GM12878 (cell line): ENCODE data around the gene EVI5L. TPM values are rescaled to one million over a fixed set of nuclear protein-coding genes. Genes with fewer than 3 reads are reported as not detected.

Source experiments
- ATAC-seq: fragments of 200-7000 bp; cut with Tn5 transposase; 3 replicates; pipeline ENCODE4 v1.9.1; 2020; ENCODE audit warnings: mild to moderate bottlenecking, moderate library complexity
- BruUV-seq: library from RNA; stranded (reverse); fragments of 400-500 nt; replicated peaks from 2 replicates; lab custom pipeline; 2021; lab: Mats Ljungman, UMichigan
- CTCF ChIA-PET: fragments of 300-600 bp; sonication (Branson Sonifier 250); formaldehyde crosslinking; extraction: SDS; loops from one replicate; lab custom pipeline; 2021; ENCODE audit warnings: inconsistent platforms; lab: Yijun Ruan, JAX
- POLR2A ChIA-PET: fragments of 350-600 bp; formaldehyde crosslinking; extraction: SDS; loops from one replicate; lab custom pipeline; 2021; ENCODE audit warnings: inconsistent platforms; lab: Charles Lee
- RAD21 ChIA-PET: fragments of 300-600 bp; sonication (Branson Sonifier 250); formaldehyde crosslinking; loops from one replicate; lab custom pipeline; 2023; ENCODE audit warnings: antibody characterized with exemption; ENCODE audit not compliant: unreplicated experiment; lab: Charles Lee
- SMC1A ChIA-PET: fragments of 300-600 bp; sonication (Branson Sonifier 250); formaldehyde crosslinking; loops from one replicate; lab custom pipeline; 2023; ENCODE audit not compliant: unreplicated experiment, uncharacterized antibody; lab: Charles Lee
- DNase-seq: peaks from one replicate; pipeline ENCODE4 v3.0.0-alpha.2; 2011; ENCODE audit warnings: low read depth, low spot score
- FAIRE-seq: peaks from 3 replicates; lab custom pipeline; 2011; peaks lifted over from hg19 to GRCh38; lab: Jason Lieb, UNC
- H2AFZ ChIP-seq: 2 replicates; pipeline ENCODE4 v1.6.0; 2011; ENCODE audit warnings: low read depth, low read length, control low read depth; ENCODE audit not compliant: control insufficient read depth
- H3K27ac ChIP-seq: 2 replicates; pipeline ENCODE4 v1.5.1; 2011; ENCODE audit warnings: control low read depth; ENCODE audit not compliant: control insufficient read depth, insufficient read depth
- H3K27me3 ChIP-seq, 2 experiments: replicated peaks in 1 of 2; 2 replicates each; pipeline versions ENCODE4 v1.6.0 to v1.6.1; 2011; ENCODE audit warnings: low read length in 1 of 2; ENCODE audit not compliant: control insufficient read depth in 2 of 2, insufficient read depth in 2 of 2
- H3K36me3 ChIP-seq, 2 experiments: 2 replicates each; pipeline ENCODE4 v1.5.1; 2011; ENCODE audit warnings: low read length in 1 of 2; ENCODE audit not compliant: control insufficient read depth in 2 of 2, insufficient read depth in 2 of 2
- H3K4me1 ChIP-seq: 2 replicates; pipeline ENCODE4 v1.6.1; 2011; ENCODE audit warnings: mild to moderate bottlenecking, low read length, moderate library complexity, mixed read lengths; ENCODE audit not compliant: control insufficient read depth, insufficient read depth
- H3K4me2 ChIP-seq: 2 replicates; pipeline ENCODE4 v1.6.0; 2011; ENCODE audit warnings: control low read depth; ENCODE audit not compliant: control insufficient read depth, insufficient read depth
- H3K4me3 ChIP-seq: fragments of 200-600 bp; sonication (generic); 2 replicates; pipeline ENCODE4 v1.5.1; 2016
- H3K79me2 ChIP-seq: 2 replicates; pipeline ENCODE4 v1.6.0; 2011; ENCODE audit warnings: low read length; ENCODE audit not compliant: control insufficient read depth, insufficient read depth
- H3K9ac ChIP-seq: 2 replicates; pipeline ENCODE4 v1.8.0; 2011; ENCODE audit warnings: low read length, control low read depth, mixed read lengths; ENCODE audit not compliant: control insufficient read depth, insufficient read depth
- H3K9me3 ChIP-seq: replicated peaks from 3 replicates; pipeline ENCODE4 v1.5.1; 2011; ENCODE audit warnings: mild to moderate bottlenecking, low read length; ENCODE audit not compliant: control insufficient read depth, insufficient read depth
- H4K20me1 ChIP-seq: 2 replicates; pipeline ENCODE4 v1.6.0; 2011; ENCODE audit not compliant: control insufficient read depth, insufficient read depth
- MTA2 ChIP-seq: fragments of 450-650 bp; IDR thresholded peaks from 2 replicates; pipeline ENCODE4 v1.6.1; 2016; ENCODE audit warnings: low read depth, mild to moderate bottlenecking, moderate library complexity
- RAD51 ChIP-seq: fragments of 450-650 bp; IDR thresholded peaks from 2 replicates; pipeline ENCODE4 v1.6.1; 2016; ENCODE audit warnings: moderate library complexity, mild to moderate bottlenecking, inconsistent platforms
- RFX5 ChIP-seq: IDR thresholded peaks from 2 replicates; pipeline ENCODE4 v1.6.1; 2011; ENCODE audit warnings: low read depth, low read length, improper control_type of control experiment
- SMAD5 ChIP-seq: IDR thresholded peaks from 2 replicates; pipeline ENCODE4 v1.6.1; 2016; ENCODE audit warnings: antibody characterized with exemption, low read depth
- STAT1 ChIP-seq: fragments of 450-650 bp; conservative IDR thresholded peaks from 2 replicates; pipeline ENCODE4 v1.6.1; 2014; ENCODE audit warnings: antibody characterized with exemption, mild to moderate bottlenecking
- TCF12 ChIP-seq: IDR thresholded peaks from 2 replicates; pipeline ENCODE4 v1.6.1; 2011; ENCODE audit warnings: low read depth, mild to moderate bottlenecking, low read length
- YBX1 ChIP-seq: fragments of 450-650 bp; IDR thresholded peaks from 2 replicates; pipeline ENCODE4 v1.6.1; 2016; ENCODE audit warnings: antibody characterized with exemption
- ZZZ3 ChIP-seq: IDR thresholded peaks from 2 replicates; pipeline ENCODE4 v1.6.1; 2011; ENCODE audit warnings: low read depth; ENCODE audit not compliant: control insufficient read depth, insufficient read length
- WGBS: methylation state at CpG from one replicate; pipeline ENCODE4 v1.1.6; 2016; ENCODE audit warnings: low lambda C conversion rate; ENCODE audit not compliant: insufficient replicate concordance, insufficient coverage; ENCODE audit errors: missing lambda C conversion rate; 5-methylcytosine and 5-hydroxymethylcytosine counted together
- in situ Hi-C: fragments of 300-500 bp; cut with MboI; formaldehyde crosslinking; loops from 9 replicates; pipeline ENCODE4 v1.14.3; 2018; ENCODE audit warnings: mixed read lengths
- intact Hi-C: fragments of 100-400 bp; cut with micrococcal nuclease; formaldehyde crosslinking; loops from one replicate; pipeline ENCODE4 v1.14.2; 2022; ENCODE audit not compliant: unreplicated experiment
- polyA plus RNA-seq, 11 experiments: library from polyadenylated mRNA; depleted of rRNA in 4 of 11; unstranded in 6 of 11; stranded (reverse) in 5 of 11; fragments of >200 nt; fragmentation: Nextera tagmentation in 4 of 11; fragmentation: Illumina TruSeq in 1 of 11; extraction: Ambion mirVana in 4 of 11; extraction: Trizol in 1 of 11; gene quantifications; 1 replicate in 1 of 11; 2 replicates in 10 of 11; pipeline versions ENCODE4 v1.2.1 to v1.2.3, GENCODE V29; 2011 to 2016; ENCODE audit warnings: inconsistent platforms in 2 of 11, missing spikeins in 2 of 11, low read depth in 1 of 11
- total RNA-seq, 4 experiments: library from RNA; depleted of rRNA in 3 of 4; stranded (reverse); fragments of >200 nt in 3 of 4; fragmentation: Illumina TruSeq in 1 of 4; extraction: Trizol in 1 of 4; gene quantifications; 2 replicates each; pipeline versions ENCODE4 v1.2.1 to v1.2.3, GENCODE V29; 2013 to 2021
- TF ChIP-seq, protein P1 (sequence below): fragments of 450-650 bp; IDR thresholded peaks from 2 replicates; pipeline ENCODE4 v1.6.1; 2018; ENCODE audit warnings: mild to moderate bottlenecking, low read depth, moderate library complexity; ENCODE audit not compliant: partially characterized antibody
- TF ChIP-seq, protein P2 (sequence below): IDR thresholded peaks from 2 replicates; pipeline ENCODE4 v1.6.1; 2012; ENCODE audit warnings: low read depth, low read length, improper control_type of control experiment
- TF ChIP-seq, protein P3 (sequence below): IDR thresholded peaks from 2 replicates; pipeline ENCODE4 v1.6.1; 2011; ENCODE audit warnings: borderline replicate concordance, low read depth, mild to moderate bottlenecking, moderate library complexity, low read length; ENCODE audit not compliant: insufficient read depth, poor library complexity, severe bottlenecking
- TF ChIP-seq, protein P4 (sequence below): fragments of 450-650 bp; IDR thresholded peaks from 2 replicates; pipeline ENCODE4 v1.6.1; 2017; ENCODE audit warnings: borderline replicate concordance
- TF ChIP-seq, protein P5 (sequence below): IDR thresholded peaks from 2 replicates; pipeline ENCODE4 v1.6.1; 2012; ENCODE audit warnings: improper control_type of control experiment, low read depth, low read length; ENCODE audit not compliant: insufficient replicate concordance

The EVI5L gene
- total and polyA plus RNA-seq, 10 of the 15 experiments (the other 5 are each of a cell fraction or from before 2014, with no cell fraction given) = 0.23 to 13.8 (median 5.0) TPM

DNA sequence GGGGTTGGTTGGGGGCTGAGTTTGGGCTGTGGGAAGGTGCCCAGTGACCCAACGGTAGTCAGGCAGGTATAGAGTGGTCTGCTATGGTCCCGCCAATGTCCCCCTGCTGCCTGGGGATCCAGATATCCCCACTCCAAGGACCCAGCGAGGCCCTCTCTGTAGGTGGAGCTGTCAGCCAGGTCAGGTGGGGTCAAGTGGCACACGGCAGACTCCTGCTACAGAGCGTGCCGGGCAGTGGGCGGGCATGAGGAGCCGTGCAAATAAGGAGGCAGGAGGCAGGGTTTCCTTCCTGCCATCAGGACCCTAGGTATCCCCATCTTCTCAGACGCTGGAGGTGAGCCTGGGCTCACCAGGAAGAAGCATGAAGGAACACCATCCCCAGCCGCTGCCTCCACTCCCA lies 14.9 kb downstream of the EVI5L start:
- FAIRE-seq (no peak), DNase-seq (no peak), ATAC-seq (no peak)
- intact Hi-C loops (no loop called here), in situ Hi-C loops (no loop called here)
- Histone ChIP-seq H3K9ac (no peak overlapping the region), H3K27me3 (no peaks in the 10 kb centered on the region), H2AFZ (no peak overlapping the region), H3K9me3 (no peaks in the 10 kb centered on the region; the same call in 2 of the 3 replicates), H3K4me1 (peaks cover 3% of the 10 kb centered on the region; the same call in 1 of the 2 replicates), H3K4me3 (no peak overlapping the region), H4K20me1 (no peaks in the 10 kb centered on the region), H3K27ac (no peak overlapping the region), H3K79me2 (no peaks in the 10 kb centered on the region), H3K36me3 (no peaks in the 10 kb centered on the region), H3K4me2 (no peak overlapping the region)
- BruUV-seq = no TSS peak
- ChIA-PET RAD21 (no interaction called here), POLR2A (no interaction called here), SMC1A (interaction anchor here (0.6 kb wide), 1 partner anchor 120 kb away, joined by 3 read pairs; no protein-coding TSS in a partner anchor), CTCF (no interaction called here)
- WGBS = 74% methylated on average over 10 of the region's 10 CpGs
- TF ChIP-seq YBX1 = no peak
- TF ChIP-seq, protein P1, sequence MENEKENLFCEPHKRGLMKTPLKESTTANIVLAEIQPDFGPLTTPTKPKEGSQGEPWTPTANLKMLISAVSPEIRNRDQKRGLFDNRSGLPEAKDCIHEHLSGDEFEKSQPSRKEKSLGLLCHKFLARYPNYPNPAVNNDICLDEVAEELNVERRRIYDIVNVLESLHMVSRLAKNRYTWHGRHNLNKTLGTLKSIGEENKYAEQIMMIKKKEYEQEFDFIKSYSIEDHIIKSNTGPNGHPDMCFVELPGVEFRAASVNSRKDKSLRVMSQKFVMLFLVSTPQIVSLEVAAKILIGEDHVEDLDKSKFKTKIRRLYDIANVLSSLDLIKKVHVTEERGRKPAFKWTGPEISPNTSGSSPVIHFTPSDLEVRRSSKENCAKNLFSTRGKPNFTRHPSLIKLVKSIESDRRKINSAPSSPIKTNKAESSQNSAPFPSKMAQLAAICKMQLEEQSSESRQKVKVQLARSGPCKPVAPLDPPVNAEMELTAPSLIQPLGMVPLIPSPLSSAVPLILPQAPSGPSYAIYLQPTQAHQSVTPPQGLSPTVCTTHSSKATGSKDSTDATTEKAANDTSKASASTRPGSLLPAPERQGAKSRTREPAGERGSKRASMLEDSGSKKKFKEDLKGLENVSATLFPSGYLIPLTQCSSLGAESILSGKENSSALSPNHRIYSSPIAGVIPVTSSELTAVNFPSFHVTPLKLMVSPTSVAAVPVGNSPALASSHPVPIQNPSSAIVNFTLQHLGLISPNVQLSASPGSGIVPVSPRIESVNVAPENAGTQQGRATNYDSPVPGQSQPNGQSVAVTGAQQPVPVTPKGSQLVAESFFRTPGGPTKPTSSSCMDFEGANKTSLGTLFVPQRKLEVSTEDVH = no peak
- TF ChIP-seq, protein P2, sequence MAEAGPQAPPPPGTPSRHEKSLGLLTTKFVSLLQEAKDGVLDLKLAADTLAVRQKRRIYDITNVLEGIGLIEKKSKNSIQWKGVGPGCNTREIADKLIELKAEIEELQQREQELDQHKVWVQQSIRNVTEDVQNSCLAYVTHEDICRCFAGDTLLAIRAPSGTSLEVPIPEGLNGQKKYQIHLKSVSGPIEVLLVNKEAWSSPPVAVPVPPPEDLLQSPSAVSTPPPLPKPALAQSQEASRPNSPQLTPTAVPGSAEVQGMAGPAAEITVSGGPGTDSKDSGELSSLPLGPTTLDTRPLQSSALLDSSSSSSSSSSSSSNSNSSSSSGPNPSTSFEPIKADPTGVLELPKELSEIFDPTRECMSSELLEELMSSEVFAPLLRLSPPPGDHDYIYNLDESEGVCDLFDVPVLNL = no peak
- TF ChIP-seq MTA2 = no peak
- TF ChIP-seq SMAD5 = no peak
- TF ChIP-seq, protein P3, sequence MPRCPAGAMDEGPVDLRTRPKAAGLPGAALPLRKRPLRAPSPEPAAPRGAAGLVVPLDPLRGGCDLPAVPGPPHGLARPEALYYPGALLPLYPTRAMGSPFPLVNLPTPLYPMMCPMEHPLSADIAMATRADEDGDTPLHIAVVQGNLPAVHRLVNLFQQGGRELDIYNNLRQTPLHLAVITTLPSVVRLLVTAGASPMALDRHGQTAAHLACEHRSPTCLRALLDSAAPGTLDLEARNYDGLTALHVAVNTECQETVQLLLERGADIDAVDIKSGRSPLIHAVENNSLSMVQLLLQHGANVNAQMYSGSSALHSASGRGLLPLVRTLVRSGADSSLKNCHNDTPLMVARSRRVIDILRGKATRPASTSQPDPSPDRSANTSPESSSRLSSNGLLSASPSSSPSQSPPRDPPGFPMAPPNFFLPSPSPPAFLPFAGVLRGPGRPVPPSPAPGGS = no peak
- TF ChIP-seq, protein P4, sequence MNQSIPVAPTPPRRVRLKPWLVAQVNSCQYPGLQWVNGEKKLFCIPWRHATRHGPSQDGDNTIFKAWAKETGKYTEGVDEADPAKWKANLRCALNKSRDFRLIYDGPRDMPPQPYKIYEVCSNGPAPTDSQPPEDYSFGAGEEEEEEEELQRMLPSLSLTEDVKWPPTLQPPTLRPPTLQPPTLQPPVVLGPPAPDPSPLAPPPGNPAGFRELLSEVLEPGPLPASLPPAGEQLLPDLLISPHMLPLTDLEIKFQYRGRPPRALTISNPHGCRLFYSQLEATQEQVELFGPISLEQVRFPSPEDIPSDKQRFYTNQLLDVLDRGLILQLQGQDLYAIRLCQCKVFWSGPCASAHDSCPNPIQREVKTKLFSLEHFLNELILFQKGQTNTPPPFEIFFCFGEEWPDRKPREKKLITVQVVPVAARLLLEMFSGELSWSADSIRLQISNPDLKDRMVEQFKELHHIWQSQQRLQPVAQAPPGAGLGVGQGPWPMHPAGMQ = no peak
- no peak for TF ChIP-seq RAD51
- no peak for TF ChIP-seq TCF12
- TF ChIP-seq STAT1 = no peak
- TF ChIP-seq ZZZ3 = no peak
- no peak for TF ChIP-seq RFX5
- TF ChIP-seq, protein P5, sequence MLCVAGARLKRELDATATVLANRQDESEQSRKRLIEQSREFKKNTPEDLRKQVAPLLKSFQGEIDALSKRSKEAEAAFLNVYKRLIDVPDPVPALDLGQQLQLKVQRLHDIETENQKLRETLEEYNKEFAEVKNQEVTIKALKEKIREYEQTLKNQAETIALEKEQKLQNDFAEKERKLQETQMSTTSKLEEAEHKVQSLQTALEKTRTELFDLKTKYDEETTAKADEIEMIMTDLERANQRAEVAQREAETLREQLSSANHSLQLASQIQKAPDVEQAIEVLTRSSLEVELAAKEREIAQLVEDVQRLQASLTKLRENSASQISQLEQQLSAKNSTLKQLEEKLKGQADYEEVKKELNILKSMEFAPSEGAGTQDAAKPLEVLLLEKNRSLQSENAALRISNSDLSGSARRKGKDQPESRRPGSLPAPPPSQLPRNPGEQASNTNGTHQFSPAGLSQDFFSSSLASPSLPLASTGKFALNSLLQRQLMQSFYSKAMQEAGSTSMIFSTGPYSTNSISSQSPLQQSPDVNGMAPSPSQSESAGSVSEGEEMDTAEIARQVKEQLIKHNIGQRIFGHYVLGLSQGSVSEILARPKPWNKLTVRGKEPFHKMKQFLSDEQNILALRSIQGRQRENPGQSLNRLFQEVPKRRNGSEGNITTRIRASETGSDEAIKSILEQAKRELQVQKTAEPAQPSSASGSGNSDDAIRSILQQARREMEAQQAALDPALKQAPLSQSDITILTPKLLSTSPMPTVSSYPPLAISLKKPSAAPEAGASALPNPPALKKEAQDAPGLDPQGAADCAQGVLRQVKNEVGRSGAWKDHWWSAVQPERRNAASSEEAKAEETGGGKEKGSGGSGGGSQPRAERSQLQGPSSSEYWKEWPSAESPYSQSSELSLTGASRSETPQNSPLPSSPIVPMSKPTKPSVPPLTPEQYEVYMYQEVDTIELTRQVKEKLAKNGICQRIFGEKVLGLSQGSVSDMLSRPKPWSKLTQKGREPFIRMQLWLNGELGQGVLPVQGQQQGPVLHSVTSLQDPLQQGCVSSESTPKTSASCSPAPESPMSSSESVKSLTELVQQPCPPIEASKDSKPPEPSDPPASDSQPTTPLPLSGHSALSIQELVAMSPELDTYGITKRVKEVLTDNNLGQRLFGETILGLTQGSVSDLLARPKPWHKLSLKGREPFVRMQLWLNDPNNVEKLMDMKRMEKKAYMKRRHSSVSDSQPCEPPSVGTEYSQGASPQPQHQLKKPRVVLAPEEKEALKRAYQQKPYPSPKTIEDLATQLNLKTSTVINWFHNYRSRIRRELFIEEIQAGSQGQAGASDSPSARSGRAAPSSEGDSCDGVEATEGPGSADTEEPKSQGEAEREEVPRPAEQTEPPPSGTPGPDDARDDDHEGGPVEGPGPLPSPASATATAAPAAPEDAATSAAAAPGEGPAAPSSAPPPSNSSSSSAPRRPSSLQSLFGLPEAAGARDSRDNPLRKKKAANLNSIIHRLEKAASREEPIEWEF = no peak
